GM21381 (cell line): Measurements from ENCODE around the gene RAB35.

ENCODE experiments used
- ATAC-seq: cut with Tn5 transposase; IDR thresholded peaks from one replicate; pipeline ENCODE4 v1.9.1; 2021; ENCODE audit warnings: mild to moderate bottlenecking, moderate library complexity; ENCODE audit not compliant: unreplicated experiment

Gene RAB35

DNA sequence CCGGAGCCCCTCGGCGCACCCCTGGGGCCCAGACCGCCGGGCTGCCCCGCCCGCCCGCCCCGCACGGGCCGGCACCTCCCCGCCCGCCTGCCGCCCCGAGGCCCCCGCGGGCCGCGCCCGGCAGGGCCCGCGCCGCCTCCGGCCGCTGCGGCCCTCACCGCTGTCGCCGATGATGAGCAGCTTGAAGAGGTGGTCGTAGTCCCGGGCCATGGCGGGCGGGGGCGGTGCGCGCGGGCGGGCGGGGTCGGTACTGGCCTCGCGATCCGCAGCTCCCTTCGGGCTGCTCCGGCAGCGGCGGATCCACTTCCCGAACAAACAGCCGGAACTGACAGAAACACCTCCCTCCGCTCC, at the start of gene RAB35:
Gene RAB35, minus strand, starts transcription at position 313 of the 351 bp plus-strand sequence. Its CDS starts 103 bp downstream, at position 210.
- ATAC-seq: no peak

DNA sequence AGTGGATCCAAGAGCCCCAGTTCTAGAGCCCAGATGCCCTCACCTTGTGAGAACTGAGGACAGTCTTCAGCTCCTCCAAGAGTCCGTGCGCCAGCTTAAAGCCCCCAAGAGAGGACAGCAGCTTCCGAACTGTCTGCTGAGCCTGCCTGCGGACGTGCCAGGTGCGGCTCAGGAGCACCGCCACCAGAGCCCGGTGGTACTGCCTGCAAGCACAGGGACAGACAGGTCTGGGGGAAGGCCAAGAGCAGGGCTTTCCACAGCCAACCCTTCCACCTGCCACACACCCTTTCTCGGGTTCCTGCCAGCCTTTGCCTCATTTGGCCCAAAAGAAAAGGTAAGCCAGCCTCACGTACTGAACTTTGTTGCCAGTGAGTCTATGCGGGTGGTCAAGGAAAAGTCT, 47.7 kb upstream of the RAB35 start:
- no peak for ATAC-seq

DNA sequence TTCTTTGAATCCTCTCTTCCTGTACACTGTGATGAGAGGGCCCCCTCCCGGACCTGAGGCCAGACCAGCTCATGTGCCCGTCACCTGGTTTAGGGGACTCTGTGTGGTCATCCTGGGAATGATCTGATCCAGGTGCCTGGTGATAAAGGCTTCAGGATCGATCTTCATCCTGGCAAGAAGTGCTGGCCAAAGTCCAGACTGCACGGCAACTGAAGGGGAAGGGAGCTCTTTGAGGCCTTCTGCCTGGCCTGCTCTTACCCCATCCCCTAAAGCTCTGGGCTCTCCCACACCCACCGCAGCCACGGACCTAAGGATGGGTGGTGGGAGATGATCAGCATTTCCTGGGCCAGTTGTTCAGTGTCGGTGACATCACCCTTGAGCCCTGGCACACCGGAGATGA, 46.2 kb upstream of the RAB35 start:
- ATAC-seq: no peak

DNA sequence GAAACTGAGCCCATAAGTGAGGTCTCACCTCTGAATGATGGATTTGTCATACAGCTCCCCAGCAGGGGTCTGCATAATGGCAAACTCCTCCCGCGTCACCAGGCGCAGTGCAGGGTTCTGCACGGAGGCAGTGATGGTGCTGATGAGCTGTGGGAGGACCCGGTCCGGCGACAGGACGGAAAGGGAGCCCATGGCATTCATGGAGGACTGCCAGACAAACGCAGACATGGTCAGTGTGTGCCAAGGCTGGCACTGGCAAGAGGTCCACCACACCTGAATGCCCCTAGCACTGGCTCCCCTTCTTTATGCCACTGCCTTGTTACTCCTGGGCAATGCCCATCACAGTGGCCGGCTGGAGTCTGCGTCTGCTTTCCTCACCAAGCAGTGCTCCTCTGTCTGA, 45.3 kb upstream of the RAB35 start:
- no peak for ATAC-seq

DNA sequence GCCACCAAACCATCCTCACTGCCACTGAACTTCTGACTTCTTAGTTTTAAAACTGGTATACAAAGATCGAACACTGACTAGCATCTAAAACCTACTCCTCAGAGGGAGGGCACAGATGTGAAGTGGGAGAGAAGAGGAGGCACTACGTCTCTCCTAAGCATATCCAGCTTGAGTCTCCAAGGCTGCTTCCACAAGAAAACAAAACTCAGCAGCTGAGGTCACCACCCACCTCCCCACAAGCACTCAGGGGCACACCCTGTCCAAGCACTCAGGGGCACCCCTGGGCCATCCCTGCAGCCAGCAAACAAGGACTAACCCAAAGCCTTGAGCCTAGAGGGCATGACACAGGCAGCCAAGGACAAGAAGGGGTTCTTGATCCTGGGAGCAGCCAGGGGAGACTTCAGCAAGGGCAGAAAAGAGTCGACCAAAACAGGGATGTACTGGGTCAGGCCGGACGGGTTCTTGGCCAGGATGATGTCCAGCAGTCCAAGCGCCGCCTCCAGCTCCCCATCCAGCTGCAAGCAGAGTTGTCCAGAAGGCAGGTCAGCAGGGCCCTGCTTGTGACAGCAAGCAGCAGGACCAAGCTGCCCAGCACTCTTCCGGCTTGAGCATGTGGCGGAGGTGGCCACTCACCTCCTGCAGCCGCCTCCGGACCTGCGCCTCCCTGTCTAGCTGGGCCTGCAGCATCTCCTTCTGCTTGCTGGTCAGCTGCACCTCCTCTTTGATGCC, 43.1 kb upstream of the RAB35 start:
- no peak for ATAC-seq

DNA sequence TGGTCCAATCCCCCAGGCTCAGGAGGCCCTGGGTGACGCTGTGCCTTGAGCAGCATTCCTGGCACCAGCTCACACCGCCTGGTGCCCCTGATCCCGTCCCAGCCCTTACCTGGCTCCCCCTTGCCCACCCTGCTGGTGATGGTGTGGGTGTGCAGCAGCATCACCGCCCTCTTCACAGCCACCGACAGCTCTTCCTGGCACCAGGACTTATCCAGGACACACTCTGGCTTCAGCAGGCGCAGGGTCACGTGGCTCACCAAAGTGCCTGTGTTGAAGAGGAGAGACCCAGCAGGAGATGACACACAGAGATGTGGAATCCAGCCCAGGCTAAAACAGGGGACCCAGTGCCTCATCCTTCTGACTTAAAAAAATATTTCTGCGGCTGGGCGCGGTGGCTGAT, 41.8 kb upstream of the RAB35 start:
- no peak for ATAC-seq

DNA sequence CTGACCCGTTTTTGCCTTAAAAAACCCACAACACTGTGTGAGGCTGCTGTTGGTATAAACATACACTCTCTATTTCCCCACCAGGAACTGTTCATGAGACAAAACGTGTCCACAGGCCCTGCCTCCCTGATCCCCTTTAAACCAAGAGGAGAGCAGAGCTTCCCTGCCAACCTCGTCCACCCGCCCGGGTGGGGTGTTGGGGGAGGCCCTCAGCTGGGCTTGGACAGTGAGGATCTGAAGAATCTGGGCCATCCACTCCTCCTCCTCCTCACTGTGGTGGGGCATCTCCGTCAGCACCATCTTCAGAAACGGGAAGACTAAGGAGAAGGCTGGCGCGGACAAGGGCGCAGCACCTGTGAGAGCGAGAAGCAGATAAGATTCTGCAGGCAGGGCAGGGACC, 41.1 kb upstream of the RAB35 start:
- no peak for ATAC-seq

DNA sequence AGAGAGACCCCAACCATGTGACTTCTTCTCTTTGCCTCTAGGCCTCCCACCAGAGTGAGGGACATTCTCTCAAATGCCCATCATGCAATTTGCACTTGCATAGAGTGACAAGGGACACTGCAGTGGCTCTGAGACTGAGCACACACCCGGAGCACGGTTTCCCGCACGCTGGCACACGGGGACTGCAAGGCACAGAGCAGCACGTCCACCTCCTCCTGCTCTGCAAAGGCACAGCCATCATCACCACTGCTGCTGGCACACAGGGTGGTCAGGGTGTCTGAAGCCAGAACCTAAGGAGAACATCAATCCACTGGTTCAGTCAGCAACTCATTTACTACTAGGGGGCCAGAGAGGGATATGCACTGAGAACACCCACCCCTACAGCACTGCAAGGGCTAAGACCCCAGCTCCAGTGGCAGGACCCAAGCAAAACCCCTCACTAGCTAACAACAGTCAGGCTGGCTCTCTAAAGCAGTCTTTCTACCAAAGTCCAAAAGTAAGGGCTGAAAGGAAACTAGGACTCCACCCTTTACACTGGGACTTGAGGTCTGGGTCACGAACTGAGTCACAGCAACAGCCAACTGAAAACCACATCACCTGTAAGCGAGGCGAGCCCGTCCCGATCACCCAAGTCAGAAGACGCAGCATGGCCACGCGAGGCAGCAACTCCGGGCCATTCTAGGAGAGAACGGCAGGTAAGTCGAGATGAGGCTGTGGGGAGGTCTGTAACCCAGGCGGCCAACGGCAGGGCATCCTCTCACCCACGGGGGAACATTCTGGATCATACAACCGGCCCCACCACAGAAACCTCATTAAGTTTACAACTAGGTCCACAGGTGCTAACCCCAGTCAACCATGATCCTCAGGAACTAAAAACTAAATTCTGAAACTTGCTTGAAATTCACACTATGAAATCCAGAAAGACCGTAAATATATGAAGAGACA, 40.0 kb upstream of the RAB35 start:
- no peak for ATAC-seq

DNA sequence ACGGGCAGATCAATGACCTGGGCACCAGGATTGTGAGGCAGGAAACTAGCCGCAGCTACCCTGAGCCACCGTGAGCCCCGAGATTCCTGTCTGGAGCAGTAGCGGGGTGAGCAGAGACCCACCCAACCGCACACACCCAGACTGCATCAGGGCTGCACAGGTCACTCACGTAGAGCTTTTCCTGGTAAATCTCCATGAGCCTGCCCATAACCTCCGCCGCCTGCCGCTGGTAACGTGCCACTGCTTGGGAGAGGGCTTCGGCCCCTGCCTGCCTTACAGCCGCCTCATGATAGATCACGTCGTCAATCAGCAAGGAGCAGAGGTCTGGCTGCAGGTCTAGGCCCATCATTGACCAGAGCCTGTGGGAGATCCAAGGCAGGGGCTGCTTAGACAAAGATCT, 38.5 kb upstream of the RAB35 start:
- no peak for ATAC-seq

DNA sequence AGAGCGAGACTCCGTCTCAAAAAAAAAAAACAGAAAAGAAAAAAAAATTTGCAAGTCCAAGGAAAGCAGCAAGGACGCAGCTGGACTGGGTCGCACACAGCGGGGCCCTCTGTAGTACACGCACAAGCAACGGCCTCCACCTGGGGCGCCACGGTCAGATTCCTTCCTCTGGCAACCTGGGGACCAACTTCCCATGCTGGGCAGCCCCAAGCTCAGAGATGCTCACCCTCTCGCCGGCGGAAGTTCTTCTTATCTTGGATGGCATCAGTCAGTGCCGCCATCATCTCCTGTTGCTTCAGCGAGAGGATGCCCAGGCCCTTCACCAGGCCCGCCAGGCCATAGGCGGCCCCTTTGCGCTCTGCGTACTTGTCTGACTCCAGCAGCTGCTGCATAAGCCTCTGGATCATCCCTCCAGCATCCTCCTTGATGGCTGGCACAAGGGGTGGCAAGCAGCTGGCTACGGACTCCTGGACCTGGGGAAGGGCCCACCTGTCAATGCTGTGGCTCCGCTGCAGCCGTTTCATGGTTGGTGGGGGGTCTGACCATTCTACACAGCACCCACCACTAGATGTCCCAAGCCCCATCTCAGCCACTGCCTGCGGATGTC, 34.5 kb upstream of the RAB35 start:
- ATAC-seq: no peak

DNA sequence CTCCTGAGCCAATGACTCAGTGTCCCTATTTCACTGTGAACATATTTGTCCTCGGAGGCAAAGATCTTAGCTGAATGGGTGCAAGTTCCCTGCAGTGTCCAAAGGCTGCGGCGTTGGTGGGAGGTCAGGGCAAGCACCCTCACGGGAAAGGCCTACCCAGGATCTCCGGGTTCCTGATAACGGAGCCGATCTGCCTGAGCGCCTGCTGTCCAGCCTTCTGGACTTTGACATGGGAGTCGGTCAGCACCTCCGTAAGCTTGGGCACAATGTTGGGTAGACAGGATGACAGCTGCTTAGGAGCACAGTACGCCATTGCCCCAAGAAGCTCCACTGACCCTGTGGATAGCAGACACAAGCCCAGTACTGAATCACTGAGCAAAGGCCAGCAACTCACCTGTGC, 31.5 kb upstream of the RAB35 start:
- no peak for ATAC-seq

DNA sequence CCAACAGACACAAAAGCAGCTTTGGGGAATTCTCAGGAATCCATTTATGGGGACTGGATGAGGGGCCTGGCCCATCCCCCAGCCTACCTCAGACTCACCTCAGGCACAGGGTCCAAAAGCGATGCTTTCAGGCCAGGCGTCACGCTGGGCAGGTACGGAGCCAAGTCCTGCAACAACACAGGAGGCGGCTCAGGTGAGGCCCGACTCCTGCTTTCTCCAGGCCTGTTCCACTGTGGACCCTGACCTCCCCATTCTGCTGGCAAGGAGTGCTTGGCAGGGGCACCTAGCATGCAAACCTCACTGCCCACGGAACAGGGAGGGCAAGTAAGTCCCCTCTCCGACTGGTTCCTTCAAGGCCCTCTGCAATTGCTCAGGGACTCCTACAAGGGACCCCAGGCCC, 28.6 kb upstream of the RAB35 start:
- no peak for ATAC-seq

DNA sequence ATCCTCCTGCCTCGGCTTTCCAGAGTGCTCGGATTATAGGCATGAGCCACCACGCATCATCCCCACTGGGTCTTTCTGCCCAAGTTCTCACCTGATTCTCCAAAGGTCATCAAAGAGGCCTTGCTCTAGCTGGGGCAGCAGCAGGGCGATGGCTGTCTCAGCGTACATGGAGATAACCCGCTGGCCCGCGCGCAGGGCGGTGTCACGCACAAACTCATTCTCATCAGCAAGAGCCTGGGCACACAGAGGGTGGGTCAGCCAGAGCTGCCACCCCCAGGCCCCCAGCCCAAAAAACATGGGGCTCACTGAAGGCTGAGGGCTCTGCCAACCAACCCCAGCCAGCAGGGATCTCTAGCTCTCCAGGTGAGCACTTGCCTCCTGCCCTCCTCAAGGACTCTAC, 27.7 kb upstream of the RAB35 start:
- no peak for ATAC-seq

DNA sequence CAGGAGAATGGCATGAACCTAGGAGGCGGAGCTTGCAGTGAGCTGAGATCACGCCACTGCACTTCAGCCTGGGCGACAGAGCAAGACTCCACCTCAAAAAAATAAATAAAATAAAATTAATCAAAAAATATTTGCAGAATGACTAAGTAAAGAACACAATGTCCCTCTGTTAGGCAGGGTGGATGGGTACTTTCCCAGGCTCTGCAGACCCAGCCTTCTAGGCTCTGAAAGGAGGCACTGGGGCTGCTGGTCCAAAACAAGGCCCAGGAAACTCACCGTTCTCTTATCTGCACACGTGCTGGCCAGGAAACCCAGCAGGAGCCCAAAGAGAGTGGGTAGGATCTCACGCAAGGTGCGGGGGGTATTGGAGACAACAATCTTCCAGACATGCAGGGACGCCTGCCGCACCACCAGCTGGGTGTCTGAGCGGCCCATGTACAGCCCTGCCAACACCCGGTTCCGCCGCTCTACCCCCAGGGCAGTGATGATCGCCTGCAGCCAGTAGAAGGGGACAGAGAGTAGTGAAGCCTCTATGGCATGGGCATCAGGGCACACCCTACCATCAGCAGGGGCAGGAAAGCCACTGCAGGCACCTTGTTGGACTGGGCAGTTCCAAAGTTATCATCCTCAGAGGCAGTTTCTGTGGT, 25.8 kb upstream of the RAB35 start:
- ATAC-seq: no peak

DNA sequence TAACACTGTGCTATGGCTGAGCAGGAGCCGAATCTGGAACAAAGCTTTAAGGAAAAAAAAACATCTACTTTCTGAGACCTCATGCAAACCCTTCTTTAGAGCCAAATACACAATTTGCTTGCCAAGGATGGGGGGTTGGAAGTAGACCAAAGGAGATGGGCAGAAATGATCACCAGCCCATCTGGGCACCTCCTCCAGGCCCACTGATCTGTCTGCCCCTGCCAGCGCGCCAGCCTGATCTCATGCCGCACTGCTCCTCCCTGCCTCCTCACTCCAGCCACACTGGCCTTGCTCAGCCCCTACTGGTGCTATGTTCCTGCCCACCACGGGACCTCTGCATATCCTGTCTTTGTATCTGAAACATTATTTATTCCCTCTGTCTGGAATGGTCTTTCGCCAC, 24.8 kb upstream of the RAB35 start:
- no peak for ATAC-seq

DNA sequence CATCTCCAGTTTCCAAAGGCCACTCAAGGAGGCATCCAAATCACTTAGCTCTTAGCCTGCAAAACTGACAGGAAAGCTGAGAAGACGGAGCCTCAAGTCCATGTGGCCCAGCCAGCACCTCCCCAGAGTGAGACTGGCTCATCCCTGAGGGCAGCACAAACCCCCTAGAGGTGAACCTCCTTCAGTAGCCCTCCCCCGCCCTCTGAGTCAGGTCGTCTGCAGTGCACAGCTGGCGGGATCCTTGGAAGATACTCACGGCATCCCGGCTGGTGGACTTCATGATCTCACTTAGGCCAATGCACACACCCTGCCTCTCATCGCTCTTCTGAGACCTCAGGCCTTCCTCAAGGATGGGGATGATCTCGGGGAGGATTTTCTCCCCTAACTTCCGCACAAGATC, 24.1 kb upstream of the RAB35 start:
- no peak for ATAC-seq

DNA sequence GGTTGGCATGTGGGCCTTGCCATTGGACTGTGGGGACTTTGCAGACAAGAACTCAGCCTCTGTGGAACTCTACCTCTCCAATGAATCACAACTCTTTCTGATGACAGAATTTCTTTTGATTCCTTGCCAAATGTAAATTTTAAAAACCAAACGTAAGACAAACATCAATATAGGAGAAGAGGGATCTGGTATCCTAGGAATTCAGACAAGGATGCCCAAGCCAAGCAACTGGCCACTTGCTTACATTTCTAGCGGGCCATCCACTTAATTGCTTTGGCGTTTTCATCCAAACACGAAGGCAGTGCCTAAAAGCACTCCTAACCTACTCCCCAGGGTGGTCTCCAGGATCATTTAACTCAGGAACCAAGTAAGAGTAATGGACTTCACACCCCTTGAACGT, 23.4 kb upstream of the RAB35 start:
- ATAC-seq: no peak

DNA sequence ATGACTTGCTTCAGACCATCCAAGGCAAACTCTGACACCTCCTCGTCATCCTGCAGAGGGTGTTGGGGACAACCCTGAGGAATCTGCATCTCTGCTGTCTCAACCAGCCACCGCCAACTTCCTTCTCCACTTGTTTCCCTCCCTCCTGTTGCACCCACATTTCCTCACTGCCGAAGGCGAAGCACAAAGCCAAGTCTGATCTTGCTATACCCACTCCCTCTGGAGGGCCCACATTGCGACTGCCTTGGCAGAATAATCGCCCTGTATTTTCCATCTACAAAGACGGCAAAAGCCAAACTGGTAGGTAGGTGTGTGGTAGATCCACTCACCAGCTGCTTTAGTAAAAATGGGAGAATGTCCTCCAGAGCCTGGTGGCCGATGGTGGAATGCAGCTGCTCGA, 21.8 kb upstream of the RAB35 start:
- ATAC-seq: no peak

DNA sequence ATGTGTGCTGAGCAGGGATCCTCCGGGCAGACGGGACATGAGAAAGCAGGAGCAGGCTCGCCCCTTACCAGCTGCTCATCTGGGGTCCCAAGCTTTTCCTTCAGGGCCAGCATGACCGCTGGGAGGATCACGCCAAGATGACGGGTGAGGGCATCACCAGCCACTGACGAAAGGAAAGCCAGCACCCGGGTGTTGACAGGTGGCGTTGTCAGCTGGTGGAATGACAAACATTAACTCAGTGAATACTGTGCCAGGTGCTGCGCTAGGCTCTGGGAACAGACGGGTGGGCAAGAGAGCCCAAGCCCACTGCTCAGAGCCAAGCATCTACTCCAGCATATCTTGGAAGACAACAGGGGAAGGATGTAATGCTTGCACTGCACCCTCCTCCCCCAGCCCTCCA, 21.3 kb upstream of the RAB35 start:
- ATAC-seq: no peak

DNA sequence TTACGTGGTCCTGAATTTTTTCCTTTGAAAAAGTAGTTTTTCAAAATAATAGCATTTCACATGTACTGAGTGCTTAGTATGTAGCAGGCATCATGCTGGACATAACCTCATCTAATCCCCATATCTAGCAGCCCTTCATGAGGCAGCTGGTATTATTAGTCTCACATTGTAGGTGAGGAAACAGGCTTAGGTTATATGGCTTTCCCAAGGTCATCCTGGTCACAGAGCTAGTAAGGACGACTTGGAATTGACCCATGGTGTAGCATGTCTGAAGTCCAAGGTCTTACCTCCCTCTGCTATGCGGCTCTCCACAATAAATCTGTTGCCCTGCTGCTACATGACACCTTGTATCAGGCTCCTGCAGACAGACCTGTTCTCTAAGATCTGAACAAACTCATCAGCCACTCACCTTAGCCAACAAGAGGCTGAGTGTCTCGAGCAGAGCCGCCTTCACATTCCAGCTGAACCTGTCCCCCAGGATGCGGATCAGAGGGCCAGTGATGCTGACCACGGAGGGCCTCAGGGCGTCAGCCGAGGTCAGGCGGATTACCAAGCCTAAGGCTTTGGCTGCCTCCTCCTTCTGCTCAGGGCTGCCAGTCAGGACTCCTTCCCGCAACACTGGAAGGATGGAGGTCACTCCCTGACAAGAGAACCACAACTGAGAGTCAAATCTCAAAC, 19.7 kb upstream of the RAB35 start:
- no peak for ATAC-seq
